ENCODE data around the gene PPP4R3A.
A peak's percentile ranks its signal among the peaks of the same experiment; 100 is the strongest.

Gene PPP4R3A

GRCh38 chr14:91503000-91503504, 7.1 kb downstream of the PPP4R3A start:
- DNase-seq, result no peak

GRCh38 chr14:91501951-91502930, 7.9 kb downstream of the PPP4R3A start:
- DNase-seq, result no peak

- DNase-seq, result no peak
Observed at GRCh38 chr14:91501348-91501747, 8.8 kb downstream of the PPP4R3A start.

- no peak for DNase-seq
Observed at GRCh38 chr14:91496790-91497189, 13.3 kb downstream of the PPP4R3A start.

GRCh38 chr14:91494392-91495065, 15.6 kb downstream of the PPP4R3A start:
- DNase-seq, result peak in 1 of 2 donors; percentile 25

- no peak for DNase-seq
Observed at GRCh38 chr14:91493169-91493568, 16.9 kb downstream of the PPP4R3A start.

GRCh38 chr14:91484744-91485143, 25.4 kb downstream of the PPP4R3A start:
- DNase-seq, result no peak

- peak in 1 of 2 donors; percentile 27 for DNase-seq
Observed at GRCh38 chr14:91484186-91484585, 25.9 kb downstream of the PPP4R3A start.

GRCh38 chr14:91482263-91483013, 27.7 kb downstream of the PPP4R3A start:
- DNase-seq, result no peak

GRCh38 chr14:91477388-91477787, 32.7 kb downstream of the PPP4R3A start:
- DNase-seq, result no peak

GRCh38 chr14:91473046-91473445, 37.1 kb downstream of the PPP4R3A start:
- DNase-seq, result no peak

- DNase-seq, result no peak
Observed at GRCh38 chr14:91470216-91470615, 39.9 kb downstream of the PPP4R3A start.

- no peak for DNase-seq
Observed at GRCh38 chr14:91466192-91466591, 43.9 kb downstream of the PPP4R3A start.

GRCh38 chr14:91464615-91465205, 45.4 kb downstream of the PPP4R3A start:
- no peak for DNase-seq

GRCh38 chr14:91458612-91459011, 51.5 kb downstream of the PPP4R3A start:
- no peak for DNase-seq

- DNase-seq, result no peak
Observed at GRCh38 chr14:91456283-91456682, 53.8 kb downstream of the PPP4R3A start.

- DNase-seq, result no peak
Observed at GRCh38 chr14:91454580-91454979, 55.5 kb downstream of the PPP4R3A start.

GRCh38 chr14:91454155-91454554, 56.0 kb downstream of the PPP4R3A start:
- DNase-seq, result no peak

- no peak for DNase-seq
Observed at GRCh38 chr14:91453744-91454143, 56.4 kb downstream of the PPP4R3A start.

GRCh38 chr14:91444335-91445020, 65.6 kb downstream of the PPP4R3A start:
- DNase-seq, result no peak

GRCh38 chr14:91439345-91439744, 70.8 kb downstream of the PPP4R3A start:
- no peak for DNase-seq

GRCh38 chr14:91438845-91439244, 71.3 kb downstream of the PPP4R3A start:
- DNase-seq, result no peak

All from CD4-positive, alpha-beta T cell treated with Interleukin-4 for 1 hour (primary cell).